ENCODE results near the gene CMTR1.

- TF ChIP-seq CTCF (IDR thresholded peaks at IDR 0.05) (no peak), ZFX (IDR thresholded peaks at IDR 0.05; ENCODE audit: borderline replicate concordance) (no peak)
Measured at GRCh38 chr6:37480951-37481534, 48.0 kb downstream of the CMTR1 start.

Measured in 22Rv1 (cell line).